ENCODE data around the gene ADCY9.

DNA sequence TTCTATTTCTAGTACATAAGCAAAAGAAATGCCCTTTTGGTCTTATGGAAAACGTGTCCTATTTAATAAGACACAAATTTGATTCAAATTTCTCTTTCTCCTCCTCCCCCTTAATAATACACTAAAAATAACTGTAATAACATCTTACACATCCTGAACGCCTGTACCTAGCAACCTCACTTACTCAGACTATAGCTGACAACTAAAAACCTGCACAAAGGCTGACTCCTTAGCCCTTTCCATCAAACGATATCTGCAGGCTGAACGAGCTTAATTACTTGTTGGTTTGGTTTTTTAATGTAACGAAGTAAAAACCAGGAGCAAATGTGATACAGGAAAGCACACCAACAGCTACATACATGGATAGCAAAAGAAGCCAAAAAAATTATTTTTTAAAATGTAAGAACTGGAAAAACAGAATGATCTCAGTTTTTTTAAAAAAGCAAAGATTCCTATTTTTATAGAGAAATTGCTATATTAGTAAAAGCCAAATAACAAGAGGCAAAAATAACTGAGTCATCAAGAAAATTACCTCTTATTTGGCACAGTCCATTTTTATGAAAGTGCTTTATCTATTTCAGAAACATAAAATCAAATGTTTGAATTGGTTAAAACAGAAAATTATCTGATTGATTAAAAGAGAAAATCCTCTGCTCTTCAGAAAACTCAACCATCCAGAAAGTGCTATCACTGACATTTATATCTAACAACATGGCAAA is 23.5 kb downstream of the ADCY9 start:
- TF ChIP-seq CTCF (conservative IDR thresholded peaks at IDR 0.05; ENCODE audit: low read depth, low read length) = no peak
- no peak for TF ChIP-seq EZH2 (IDR thresholded peaks at IDR 0.05; ENCODE audit: borderline replicate concordance, low read depth, low read length, poor library complexity, severe bottlenecking)

Measured in A673 (cell line).